A204.1 (cell line): ENCODE measurements around the gene SKA2.
"Not testable (repeated sequence)": the region's sequence is repeated elsewhere in the genome, so short reads cannot be mapped to it uniquely, and the experiment has no call there.

Experiments used
- FAIRE-seq: peaks from 2 replicates; lab custom pipeline; 2012; peaks lifted over from hg19 to GRCh38; lab: Jason Lieb, UNC

The SKA2 gene, protein sequence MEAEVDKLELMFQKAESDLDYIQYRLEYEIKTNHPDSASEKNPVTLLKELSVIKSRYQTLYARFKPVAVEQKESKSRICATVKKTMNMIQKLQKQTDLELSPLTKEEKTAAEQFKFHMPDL

DNA sequence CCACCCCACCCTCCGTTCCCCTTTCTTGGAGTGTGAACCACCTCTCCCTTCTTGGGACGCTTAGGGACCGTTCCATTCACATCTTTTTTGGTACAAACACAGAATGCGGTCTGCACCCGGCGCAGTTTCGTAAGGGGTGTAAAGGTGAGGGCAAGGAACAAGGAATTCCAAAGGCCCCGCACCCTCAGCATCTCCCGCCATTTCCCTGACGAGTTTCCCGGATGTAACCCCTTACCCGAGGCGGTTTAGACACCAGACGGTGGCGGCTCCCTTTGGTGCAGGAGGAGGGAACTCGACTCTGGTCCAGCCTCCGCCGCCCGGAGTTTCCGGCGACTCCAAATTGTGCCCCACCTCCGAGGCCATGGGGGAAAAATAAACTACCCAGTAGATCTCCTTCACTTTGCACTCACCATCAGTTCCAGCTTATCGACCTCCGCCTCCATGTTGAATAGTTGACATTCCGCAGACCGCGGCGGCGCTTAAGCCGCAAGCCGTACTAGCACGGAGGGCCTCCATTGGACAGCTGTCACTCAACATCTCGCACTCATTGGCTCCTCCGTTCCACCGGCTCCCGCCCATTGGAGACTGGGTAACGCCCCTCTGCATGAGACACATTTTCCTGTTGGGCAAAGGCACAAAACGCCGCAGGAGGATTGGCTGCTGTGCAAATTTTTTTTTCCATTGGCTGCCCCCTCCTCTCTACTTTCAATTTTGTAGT lies at the start of gene SKA2:
Gene SKA2 (minus strand): TSS at position 466 of the 718 bp plus-strand sequence. CDS start 23 bp downstream, at position 443.
- FAIRE-seq: no peak

DNA sequence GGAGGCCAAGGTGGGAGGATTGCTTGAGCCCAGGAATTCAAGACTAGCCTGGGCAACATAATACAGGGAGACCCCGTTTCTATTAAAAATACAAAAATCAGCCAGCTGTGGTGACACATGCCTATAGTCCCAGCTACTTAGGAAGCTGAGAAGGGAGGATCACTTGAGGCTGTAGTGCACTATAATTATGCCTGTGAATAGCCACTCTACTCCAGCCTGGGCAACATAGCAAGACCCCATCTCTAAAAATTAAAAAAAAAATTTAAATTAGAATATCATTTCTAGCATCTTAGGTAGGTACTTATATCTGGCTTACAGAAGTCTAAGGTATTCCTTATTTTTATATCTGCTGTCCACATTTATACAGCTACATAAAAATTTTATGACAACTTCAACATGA lies 47.3 kb upstream of the SKA2 start:
- no peak for FAIRE-seq

DNA sequence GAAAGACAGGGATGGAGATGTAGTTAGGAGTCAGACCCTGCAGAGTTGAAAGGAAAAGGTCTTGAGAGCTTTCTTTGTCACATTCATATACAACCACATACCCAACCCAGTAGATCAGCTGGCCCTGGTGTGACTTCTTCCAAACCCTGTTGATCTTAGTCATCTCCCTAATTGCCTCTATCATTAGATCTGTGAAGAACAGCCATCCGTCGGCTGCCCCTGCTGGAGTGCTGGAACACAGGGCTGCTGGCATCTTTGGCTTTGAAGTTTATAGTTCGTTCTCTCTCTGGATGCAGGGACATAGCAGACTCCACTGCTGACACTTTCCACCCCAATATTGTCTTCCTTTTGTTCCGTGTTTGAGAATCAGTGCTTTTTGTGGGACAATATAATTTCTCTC lies 44.4 kb upstream of the SKA2 start:
- FAIRE-seq: no peak

DNA sequence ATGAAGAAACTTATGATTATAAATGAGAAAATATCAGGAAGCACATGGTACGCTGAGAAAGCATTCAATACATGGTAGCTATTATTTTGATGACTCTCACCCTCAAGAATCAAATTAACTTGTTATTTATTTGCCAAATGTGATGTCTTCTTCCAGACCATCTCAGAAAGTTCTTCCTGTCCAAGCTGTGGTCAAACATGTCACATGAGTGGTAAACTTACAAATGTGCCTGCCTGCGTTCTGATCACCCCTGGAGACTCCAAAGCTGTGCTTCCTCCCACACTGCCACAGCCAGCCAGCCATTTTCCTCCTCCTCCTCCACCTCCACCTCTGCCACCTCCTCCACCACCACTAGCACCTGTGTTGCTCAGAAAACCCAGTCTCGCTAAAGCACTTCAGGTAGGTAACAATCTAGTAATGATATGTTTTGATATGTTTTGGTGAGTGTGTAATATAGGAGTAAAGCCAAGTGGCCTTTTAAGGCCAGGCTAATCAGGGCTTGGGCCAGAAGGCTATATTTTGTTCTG lies 38.4 kb upstream of the SKA2 start:
- FAIRE-seq: no peak

DNA sequence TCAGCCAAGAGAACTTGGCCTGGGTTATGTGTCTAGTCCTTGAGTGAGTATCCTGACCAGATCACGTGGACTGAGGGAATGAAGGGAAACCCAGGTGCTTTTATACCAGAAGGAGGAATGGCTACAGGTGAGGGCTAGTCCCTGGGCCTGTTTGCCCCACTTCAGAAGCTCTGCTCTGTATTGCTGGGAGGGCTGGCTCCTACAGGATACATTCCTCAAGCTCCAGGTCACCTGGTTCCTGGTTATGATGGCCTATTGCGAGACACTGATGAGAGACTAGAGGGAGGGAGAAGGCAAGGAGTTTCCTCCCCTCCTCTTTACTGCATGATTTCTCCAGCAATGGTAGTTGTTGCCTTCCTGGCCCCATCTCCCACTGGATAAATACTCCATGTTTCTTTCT lies 35.8 kb upstream of the SKA2 start:
- FAIRE-seq: no peak

DNA sequence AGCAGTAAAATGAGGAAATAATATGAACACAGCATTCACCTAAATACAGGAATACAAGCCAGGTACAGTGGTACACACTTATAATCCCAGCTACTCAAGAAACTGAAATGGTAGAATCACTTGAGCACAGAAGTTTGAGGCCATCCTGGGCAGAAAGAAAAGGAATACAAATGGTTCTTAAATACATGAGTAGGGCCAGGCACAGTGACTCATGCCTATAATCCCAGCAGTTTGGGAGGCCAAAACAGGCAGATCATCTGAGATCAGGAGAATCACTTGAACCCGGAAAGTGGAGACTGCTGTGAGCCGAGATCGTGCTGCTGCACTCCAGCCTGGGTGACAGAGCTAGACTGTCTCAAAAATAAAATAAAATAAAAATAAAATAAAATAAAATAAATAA lies 31.9 kb upstream of the SKA2 start:
- no peak for FAIRE-seq

DNA sequence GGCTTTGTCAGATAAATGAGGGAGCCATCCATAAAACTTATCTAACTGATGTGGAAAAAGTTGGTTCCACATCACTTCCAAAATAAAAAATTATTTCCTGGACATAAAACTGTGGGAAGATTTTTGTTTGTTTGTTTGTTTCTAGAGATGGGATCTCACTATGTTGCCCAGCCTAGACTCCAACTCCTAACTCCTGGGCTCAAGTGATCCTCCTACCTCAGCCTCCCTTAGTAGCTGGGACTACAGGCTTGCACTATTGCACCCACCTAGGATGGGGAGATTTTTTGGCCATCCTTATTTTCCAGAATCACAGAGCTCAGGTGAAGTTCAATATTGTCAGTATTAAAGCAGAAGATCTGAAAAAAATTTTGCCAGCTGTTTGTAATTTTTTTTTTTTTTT lies 31.0 kb upstream of the SKA2 start:
- no peak for FAIRE-seq

DNA sequence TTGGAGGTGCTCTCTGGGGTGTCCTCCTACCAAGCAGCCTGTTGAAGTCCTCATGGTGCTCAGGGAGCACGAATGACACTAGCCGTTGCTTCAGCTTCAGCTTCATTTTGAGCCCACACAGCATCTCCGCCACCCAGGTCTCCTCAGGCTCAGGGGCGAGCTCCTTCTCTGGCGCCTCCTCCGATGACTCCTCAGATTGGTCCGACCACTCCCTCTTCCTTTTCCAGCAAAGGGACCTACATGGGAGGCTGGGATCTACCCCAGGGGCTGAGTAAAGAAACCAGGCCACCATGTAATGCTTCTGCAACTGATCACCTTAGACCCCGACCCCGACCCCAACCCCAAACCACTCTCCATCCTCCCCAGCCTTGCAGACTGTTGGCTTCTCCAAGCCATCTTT lies 26.5 kb upstream of the SKA2 start:
- FAIRE-seq: no peak

DNA sequence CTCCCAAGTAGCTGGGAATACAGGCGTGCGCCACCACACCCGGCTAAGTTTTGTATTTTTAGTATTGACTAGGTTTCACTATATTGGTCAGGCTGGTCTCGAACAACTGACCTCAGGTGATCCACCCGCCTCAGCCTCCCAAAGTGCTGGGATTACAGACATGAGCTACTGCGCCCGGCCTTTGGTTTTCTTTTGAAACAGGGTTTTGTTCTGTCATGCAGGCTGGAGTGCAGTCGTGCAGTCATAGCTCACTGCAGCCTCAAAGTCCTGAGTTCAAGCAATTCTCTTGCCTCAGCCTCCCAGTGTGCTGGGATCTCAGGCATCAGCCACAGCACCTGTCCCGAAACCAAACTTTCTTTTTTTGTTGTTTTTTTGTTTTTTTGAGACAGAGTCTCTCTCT lies 25.6 kb upstream of the SKA2 start:
- no peak for FAIRE-seq

DNA sequence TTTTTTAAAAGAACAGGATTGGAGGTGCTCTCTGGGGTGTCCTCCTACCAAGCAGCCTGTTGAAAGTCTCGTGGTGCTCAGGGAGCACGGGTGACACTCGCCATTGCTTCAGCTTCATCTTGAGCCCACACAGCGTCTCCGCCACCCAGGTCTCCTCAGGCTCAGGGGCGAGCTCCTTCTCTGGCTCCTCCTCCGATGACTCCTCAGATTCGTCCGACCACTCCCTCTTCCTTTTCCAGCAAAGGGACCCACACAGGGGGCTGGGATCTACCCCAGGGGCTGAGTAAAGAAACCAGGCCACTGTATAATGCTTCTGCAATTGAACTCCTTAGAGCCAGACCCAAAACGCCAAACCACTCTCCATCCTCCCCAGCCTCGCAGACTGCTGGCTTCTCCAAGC lies 24.6 kb upstream of the SKA2 start:
- FAIRE-seq: not testable (repeated sequence)

DNA sequence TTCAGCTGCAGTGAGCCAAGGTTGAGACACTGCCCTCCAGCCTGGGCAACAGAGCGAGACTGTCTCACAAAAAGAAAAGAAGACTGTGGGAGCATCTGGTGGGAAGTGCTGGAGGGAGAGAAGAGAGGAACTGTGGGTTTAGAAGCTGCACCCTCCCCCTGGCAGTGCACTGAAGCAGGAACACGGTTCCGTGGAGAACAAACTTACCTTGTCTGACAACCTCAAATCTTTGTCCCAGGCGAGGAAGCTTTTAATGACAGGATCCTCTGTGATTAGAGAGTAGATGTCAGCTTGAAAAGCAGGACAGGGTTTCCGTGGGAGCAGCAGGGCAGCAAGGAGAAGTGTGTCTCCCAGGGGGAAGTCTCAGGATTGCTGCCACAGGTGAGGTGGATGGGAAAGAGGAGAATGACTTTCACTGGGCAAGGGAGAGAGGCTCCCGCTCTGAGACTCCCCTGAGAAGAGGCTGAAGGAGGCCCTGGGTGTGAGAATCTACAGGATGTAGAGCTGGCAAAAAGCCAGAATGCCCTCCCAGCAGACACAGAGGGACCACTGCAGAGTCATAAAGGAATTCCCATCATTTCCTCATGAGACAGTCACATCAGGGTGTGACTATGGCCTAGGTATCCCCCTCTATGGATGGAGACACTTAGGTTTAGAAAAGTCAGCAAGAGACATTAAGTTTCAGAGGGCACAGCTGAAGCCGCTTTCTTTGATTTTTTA lies 23.4 kb upstream of the SKA2 start:
- no peak for FAIRE-seq

DNA sequence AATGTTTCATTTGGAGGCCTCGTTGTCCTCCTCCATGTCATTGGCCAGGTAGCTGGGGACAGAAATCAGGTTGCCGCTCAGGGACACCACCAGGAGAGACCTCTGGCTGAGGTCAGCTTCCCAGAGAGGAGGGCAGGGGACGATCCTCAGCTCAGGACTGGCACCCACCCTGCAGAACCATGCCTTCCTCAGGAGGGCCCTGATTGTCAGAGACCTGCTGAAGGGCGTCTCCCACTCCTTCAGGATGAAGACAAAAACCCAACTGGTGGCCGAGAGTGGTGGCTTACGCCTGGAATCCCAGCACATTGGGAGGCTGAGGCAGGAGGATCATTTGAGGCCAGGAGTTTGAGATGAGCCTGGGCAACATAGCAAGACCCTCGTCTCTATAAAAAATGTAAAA lies 20.1 kb upstream of the SKA2 start:
- FAIRE-seq: no peak

DNA sequence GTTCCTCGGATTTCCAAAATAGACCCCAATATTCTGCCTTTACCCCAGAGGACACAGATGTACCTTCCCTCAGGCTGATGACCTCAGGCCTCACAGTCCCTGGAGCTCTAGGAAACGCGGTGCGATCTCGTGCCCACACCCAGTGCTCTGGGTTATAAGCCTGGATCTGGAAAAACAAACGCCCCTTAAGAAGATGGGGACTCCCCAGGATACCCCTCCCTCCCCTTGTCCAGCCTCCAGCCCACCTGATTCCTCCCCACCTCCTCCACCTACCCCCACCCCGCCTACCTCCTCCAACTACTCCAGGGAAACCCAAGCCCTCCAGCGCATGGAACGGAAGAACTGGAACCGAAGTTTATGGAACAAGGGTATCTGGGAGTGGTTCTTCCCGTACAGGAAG lies 19.7 kb upstream of the SKA2 start:
- FAIRE-seq: no peak

DNA sequence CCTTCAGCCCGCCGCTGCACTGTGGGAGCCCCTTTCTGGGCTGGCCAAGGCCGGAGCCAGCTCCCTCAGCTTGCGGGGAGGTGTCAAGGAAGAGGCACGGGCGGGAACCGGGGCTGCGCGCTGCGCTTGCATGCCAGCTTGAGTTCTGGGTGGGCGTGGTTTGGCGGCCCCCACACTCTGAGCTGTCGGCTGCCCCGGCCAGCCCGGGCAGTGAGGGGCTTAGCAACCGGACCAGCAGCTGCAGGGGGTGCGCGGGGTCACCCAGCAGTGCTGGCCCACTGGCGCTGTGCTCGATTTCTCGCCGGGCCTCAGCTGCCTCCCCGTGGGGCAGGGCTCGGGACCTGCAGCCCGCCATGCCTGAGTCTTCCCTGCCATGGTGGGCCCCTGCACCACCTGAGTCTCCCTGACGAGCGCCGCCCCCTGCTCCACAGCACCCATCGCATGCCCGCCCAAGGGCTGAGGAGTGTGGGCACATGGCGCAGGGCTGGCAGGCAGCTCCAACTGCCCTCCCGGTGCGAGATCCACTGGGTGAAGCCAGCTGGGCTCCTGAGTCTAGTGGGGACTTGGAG lies 17.5 kb upstream of the SKA2 start:
- FAIRE-seq: no peak

DNA sequence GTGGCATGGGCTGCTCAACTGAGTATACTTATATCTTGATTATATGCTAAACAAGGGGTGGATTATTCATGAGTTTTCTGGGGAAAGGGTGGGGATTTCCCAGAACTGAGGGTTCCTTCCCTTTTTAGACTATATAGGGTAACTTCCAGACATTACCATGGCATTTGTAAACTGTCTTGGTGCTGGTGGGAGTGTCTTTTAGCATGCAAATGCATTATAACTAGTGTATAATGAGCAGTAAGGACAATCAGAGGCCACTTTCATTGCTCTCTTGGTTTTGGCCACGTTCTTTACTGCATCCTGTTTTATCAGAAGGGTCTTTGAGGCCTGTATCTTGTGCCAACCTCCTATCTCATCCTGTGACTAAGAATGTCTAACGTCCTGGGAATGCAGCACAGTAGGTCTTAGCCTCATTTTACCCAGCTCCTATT lies 12.6 kb upstream of the SKA2 start:
- no peak for FAIRE-seq

DNA sequence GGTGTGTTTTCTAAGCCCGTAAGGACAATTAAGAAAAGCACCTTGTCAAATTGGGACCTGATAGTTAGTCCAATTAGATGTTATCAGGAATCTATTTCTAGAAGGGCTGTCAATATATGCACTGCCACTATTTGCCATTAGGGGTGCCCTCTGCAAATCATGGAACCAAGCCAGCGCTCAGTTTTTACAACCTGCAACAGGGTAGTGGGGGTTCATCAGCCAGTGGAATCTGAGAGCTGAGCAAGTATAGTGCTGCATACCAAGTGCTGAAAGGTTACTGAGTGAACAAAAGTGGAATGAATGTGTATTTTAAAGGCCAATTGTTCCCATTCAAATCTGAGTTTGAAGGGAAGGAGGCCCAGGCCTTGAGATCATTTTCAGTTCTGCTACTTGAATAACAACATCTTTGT lies 11.0 kb upstream of the SKA2 start:
- FAIRE-seq: no peak

DNA sequence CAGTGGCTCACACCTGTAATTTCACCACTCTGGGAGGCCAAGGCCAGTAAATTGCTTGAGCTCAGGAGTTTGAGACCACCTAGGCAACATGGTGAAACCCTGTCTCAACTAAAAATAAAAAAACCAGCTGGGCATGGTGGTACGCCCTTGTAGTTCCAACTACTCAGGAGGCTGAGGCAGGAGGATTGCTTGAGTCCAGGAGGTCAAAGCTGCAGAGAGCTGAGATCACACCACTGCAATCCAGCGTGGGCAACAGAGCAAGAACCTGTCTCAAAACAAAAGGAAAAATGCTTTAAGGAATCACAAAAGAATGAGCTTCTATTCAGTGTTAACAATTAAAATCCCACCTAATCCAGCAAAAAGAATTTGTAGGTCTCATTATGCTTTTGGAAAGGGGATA lies 6.5 kb upstream of the SKA2 start:
- no peak for FAIRE-seq

DNA sequence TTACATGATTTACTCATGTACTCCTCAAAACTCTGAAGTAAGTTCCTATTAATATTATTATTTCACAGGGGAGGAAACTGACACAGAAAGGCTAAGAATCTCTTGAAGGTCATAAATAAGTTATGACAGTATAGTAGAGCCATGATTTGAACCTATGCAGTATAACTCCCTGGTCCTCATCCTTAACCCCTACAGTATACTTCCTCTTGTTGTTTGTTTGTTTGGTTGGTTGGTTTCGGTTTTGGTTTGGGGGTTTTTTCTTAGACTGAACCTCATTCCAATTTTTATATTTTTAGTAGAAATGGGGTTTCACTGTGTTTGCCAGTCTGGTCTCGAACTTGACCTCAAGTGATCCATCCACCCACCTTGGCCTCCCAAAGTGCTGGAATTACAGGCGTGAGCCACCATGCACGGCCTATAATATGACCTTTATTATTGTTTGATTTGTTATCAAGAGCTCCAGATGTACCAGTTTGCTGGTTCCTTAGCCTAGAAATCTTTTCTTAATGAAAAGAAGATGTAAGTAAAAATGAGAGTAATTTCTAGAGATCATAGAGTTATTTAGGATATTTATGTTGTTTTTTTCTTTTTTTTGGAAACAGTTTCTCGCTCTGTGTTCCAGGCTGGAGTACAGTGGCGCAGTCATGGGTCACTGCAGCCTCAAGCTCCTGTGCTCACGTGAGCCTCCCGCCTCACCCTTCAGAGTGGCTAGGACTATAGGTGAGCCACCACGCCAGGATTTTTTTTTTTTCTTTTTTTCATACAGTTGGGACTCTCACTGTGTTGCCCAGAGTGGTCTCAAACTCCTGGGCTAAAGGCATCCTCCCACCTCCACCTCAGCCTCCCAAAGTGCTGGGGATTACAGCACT lies 5.4 kb upstream of the SKA2 start:
- no peak for FAIRE-seq

DNA sequence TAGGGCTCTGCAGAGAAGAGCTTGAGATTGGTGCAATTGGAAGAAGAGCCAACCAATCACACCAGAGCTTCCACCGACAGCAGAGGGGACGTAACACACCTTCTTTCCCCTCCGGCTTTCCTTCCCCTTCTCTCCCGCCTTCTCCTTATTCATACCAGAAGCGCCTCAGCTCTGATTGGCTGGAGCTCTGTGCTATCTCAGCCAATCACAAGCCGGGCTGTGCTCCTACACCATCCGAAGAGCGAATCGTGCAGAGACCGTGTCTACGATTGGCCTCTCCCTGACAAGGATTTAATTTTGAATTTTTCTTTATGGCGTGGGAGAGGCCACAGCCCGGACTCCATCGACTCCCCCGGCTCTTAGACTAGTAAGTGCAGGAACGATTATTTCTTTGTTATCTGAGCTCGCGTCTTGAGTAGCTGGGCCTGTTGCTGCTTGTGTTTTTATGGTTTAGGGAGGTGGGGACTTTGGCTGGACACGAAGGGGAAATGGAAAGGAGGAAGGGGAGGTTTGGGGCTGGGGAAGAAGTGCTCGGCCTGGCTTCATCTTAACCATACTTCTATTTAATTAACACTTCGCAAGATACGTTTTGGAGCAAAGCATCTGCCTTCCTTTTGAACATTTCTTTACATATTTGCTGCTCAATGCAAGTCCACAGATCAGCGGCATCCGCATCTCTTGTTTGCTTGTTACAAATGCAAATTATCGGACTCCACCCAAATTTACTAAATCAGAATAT lies 622 bp upstream of the SKA2 start, which contains the start of gene PRR11:
Gene PRR11 (plus strand): TSS at position 308 of the 739 bp plus-strand sequence. CDS start 14,007 bp downstream, outside the sequence.
- peak; percentile 99 for FAIRE-seq

DNA sequence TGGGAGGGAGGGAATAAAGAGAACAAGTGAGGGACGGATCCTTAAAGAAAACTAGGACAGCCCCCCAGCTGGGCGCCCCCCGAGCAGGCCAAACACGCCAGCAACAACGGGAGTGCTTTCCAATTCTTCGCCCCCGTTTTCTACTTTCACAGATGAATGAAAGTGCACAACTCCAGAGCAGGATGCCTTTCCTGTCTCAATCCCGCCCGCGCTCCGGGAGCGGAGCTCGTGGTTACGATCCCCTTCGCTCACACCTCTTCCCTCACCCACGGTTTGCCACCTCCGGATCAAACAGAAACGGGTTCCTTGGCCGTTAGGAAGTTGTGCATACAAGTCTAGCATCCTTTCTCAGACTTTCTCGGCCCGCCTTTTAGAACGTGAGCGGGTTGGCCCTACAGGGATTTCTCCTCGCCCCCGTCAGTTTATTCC lies 680 bp downstream of the SKA2 start:
- no peak for FAIRE-seq

DNA sequence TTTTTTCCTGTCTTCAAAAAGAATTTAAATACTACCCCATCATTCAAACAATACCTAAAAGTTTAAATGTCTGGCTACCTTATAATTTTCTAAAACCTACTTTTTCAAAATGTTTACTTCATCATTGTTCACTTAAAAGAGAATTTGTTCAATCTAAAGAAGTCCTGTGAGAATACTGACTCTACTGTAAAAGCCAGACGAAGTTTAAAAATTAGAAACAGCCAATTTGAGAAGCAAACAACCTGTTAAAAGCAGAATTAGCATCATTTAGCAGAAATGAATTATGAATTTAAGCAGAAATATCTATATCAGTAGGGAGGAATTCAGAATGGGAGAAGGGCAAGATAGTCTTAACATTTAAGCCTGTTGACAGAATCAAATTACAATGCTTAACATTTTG lies 2.1 kb downstream of the SKA2 start:
- no peak for FAIRE-seq
